Activated T-cell treated with anti-CD3 and anti-CD28 coated beads, Interleukin-2, amount 50 U/mL, for 1 hour (primary cell): ENCODE measurements around the gene GPC6.

ENCODE experiments used
- DNase-seq: peaks from one replicate; pipeline ENCODE4 v3.0.0-alpha.2; 2020

GPC6 gene

DNA sequence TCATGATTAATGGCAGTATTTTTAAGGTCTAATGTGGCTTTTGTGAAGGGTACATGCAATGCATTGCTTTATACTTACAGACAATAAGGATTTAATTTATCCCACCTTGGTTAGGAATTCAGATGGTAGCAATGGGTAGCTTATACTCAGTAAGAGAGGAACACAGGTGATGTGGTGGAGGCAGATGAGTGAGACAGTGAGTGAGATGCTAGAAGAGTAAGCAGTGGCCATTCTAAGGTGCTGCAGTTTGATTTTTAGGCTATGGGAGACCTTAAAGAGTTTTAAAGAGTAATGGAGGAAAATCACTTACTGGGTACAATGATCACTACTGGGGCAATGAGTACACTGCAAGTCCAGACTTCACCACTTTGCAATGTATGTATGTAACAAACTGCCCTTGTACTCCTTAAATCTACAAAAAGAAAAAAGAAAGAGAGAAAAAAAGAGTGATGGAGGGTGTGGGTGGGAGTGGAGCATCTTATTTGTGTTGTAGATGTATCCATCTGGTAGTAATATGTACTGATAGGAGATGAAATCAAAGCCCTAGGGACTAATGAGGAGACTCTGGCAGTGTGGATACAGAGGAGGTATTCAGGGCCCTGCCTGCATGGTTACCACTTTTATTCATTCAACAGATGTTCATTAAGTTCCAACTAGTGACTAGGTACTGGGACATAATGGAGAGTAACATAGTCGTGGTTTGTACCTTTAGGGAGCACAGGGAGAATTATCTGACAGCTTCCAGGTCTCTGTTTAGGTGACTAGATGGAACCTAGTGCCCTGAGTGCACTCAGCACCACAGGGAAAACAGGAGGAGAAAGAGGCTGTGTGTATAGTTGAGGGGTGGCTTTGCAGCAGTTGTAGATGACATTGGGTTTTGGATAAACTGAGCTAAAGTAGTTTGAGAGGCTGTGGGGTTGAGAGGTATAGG lies 99.0 kb downstream of the GPC6 start:
- DNase-seq = no peak

DNA sequence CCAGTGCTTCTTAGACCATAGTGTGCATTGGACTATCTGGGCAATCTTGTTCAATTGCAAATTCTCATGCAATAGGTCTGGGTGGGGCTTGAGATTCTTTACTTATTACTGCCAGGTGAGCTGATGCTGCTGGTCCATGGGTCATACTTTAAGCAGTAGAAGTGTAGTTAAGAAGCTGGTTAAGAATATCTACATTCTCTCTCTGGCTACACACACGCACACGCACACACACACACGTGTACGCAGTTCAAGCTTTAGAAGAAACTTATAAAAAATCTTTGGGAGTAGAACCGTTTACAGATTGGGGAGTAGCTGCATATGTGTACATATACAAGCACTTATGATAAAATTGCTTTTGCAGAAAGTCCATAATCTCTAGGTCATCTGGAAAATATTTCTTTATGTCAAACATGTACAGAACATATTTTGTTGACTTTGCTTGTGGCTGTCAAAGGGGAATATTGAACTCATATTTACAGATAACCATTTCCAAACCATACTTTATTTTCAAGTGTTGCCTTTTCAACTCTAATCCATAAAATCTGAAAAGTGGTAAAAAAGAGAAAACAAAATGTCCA lies 99.7 kb downstream of the GPC6 start:
- DNase-seq = no peak

DNA sequence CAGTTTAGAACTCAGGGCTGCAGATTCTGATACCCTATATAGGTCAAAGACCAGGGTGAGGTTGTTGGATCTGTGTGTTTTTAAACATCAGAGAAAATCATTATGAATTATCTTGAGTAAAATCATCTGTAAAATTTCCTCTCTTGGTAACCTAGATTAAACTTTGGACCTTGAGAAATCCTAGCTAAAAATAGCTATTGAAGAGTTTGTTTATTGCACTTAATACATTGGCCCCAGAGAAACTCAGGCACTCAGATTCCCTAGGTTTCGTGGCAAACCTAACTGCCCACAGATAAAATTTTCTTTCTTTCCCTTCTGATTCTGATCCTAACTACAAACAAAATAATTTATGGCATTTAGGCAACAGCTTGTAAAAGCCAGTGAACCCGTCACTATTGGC lies 102.3 kb downstream of the GPC6 start:
- DNase-seq = no peak

DNA sequence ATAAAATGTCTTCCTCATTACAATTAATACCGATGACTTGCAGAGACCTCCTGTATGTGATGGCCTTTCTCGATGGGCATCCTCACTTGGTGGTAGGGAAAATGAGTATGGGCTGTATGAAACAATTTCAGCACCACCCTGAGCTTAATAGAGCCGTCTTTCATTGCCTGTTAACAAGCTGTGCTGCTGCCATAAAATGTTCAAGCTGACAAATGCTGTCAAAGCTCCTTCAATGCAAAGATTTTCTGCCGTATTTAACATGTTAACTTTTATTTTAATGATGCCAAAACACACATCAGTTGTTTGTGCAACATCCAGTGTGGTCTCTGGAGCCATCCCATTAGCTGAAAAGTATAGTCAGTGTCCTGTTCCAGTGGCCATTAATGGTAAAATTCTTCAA lies 110.1 kb downstream of the GPC6 start:
- no peak for DNase-seq

DNA sequence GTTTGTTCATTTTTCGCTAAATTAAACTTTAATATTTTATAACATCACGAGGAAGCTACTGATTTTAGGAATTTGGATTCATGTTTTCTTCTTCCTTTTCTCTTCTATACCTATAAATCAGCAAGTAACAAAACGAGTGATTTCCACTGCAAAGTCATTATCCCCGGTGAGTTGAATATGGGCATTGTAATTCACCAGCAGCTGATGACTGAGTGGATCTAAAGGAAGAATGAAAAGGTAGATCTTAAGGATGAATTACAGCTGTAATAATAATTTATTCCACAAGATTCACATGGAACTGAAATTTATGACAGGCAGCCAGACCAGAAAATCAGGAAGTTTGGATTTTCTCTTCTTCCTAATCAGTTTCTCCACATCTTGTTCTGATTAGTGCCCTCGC lies 111.4 kb downstream of the GPC6 start:
- no peak for DNase-seq

DNA sequence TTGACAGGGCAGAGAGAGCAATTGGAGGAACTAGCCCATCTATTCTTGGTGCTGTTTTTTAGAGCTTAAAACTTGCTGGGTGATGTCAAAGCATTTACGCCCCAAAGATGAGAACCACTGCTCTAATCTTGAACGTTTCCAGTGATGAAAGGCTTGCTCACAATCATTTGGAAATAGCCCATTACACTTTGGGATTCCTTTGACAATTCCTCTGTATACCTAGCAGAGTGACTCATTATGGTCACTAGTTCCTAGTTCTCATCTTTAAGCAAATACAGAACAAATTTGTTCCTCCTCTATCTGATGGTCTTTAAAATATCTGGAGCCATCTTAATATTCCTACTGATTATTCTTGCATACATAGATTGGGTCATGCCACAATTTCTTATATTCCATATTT lies 112.3 kb downstream of the GPC6 start:
- no peak for DNase-seq

- no peak for DNase-seq
Measured at GRCh38 chr13:93339550-93339949, 112.9 kb downstream of the GPC6 start.

DNA sequence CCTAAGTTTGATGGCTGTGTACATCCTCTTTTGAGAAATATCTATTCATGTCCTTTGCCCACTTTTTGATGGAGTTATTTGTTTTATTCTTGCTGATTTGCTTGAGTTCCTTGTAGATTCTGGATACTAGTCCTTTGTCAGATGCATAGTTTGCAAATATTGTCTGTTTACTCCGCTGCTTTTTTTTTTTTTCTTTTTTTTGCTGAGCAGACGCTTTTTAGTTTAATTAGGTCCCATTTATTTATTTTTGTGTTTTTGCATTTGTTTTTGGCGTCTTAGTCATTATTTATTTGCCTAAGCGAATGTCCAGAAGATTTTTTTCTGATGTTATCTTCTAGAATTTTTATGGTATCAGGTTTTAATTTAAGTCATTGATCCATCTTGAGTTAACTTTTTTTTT lies 114.9 kb downstream of the GPC6 start:
- DNase-seq = no peak

GRCh38 chr13:93343097-93343496 lies 116.5 kb downstream of the GPC6 start:
- no peak for DNase-seq

DNA sequence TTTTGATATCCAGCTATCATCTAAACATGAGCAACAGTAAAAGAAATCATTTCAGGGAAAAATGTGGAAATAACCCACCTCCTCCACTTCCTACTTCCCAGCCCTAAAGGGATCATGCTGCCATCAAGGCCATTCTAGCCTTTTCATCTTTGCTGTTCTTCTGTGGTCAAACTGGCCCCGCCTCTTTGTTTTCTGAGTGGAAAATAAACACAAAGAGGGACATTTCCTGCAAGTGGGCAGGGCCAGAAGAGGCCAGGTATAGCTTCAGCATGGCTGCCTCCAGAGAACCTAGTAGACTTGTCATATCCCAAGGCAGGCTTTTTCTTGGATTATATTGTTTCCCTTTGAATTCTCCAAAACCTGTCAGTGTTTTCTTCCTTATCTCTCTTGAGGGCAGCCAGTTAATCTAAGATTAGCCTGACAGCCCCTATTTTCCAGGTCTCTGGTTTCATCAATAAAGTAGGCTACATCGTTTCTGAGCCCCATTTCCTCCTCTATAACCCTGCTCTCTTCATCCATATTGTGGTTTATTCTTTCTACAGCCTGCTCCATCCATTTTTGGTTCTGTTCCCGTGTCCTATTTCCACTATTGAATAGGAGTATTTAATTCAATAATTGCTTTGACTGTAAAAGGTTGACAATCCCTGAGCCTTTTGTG lies 117.6 kb downstream of the GPC6 start:
- no peak for DNase-seq

- DNase-seq = no peak
Measured at GRCh38 chr13:93345024-93345423, 118.4 kb downstream of the GPC6 start.

DNA sequence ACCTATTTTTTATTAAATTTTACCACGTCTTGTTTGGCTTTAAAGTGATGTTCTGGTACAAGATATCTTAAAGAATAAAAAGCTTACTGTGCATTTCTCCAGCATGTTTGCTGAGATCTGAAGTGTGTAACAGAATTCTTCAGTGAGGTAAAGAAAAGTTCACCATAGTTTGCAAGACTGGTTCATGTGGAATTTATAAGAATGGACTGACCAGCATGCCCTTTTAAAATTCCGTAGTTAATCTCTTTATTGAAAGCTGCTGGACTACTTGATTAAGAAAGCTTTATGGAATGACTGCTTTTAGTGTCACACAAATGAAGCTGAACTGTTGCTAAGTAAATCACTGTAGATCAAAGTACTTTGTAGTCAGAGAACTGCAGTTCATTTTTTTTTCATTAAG lies 119.2 kb downstream of the GPC6 start:
- DNase-seq = no peak

GRCh38 chr13:93352616-93353015 lies 126.0 kb downstream of the GPC6 start:
- no peak for DNase-seq

- no peak for DNase-seq
Measured at GRCh38 chr13:93355094-93355493, 128.5 kb downstream of the GPC6 start.

- no peak for DNase-seq
Measured at GRCh38 chr13:93356469-93356868, 129.9 kb downstream of the GPC6 start.

DNA sequence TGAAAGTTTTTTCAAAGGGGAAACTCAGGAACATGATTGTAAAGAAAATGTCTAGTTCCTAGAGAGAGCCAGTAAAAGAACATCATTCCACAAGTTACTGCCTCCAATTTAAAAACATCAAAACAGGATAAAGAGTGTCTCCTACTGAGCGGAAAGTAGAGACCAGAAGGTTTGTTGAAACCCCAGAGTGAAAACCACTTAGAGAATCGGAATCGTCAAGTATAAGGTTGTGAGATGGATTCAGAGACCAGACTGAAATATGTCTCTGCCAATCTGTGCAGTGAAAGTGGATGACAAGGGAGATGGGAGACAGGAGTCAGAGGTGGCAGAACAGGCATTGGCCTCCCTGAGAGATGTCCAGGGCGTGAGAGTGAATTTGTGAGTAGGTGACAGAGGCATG lies 133.4 kb downstream of the GPC6 start:
- DNase-seq = no peak

DNA sequence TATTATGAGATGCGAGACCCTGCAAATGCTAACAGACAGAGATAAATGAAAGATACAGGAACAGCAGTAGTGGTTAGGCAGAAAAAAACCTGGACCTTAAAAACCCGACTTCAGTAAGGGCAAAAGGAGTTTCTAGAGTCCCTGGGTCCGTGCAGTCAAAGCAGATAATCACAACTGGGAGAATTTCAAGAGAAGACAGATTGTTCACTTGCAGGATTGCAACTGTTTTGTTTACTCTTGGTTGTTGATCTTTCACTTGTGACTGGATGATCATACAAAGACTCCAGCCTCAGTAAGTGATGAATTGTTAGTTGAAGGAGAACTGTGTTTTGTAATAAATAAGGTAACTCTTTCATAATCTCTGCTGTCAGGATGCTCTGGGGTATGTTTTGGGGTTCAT lies 135.1 kb downstream of the GPC6 start:
- DNase-seq = no peak

- no peak for DNase-seq
Measured at GRCh38 chr13:93364166-93364565, 137.6 kb downstream of the GPC6 start.

DNA sequence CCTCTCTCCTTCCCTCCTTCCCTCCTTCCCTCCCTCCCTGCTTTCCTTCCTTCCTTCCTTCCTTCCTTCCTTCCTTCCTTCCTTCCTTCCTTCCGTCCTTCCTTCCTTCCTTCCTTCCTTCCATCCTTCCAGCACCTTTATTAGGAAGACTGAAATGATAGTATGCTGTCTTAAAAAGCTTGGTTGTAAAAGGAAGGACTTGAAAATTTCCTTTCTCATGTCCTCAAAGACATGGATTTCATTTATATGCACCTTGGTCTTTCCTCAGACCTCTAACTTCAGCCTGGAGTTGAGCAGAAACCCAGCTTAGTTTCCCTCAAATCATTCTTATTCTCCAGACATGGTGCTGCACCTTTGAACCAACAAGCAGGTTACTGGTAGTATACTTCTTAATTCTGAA lies 141.7 kb downstream of the GPC6 start:
- DNase-seq = no peak

DNA sequence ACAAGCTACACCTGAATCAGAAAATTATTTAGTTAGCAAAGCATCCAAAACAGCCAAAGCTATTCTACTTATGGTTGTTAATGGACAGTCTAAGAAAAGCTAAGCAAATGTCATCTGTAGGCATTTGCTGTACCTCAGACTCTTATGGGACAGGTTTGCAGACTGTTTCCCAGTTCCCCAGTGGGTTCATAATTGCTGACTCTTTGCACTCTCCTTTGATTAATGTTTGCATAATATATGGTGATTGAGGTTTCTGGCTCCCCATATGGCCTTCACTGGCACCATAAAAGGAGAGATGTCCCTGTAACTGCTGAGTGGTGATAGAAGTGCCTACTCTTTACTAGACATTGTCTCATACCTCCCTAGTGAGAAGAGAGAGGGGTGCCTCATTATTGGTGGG lies 142.1 kb downstream of the GPC6 start:
- no peak for DNase-seq

GRCh38 chr13:93372856-93373255 lies 146.2 kb downstream of the GPC6 start:
- DNase-seq = no peak

DNA sequence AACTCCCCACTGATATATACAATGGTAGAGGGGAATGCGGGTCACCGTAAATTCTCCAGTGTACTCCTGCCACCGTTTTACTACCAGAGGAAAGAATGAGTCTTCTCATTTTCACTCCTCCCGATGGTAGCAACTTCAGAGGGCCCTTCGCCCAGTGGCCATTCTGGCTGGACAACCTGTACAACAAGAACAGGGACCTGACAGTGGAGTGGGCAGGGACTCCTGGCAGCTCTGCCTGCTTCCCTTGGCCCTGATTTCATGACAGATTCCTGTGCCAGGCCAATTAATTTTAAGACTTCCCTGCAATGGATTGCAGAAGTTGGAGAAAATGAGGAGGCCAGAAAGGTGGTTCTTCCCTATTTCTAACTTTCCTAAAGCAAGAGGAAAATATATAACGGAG lies 148.9 kb downstream of the GPC6 start:
- DNase-seq = no peak

DNA sequence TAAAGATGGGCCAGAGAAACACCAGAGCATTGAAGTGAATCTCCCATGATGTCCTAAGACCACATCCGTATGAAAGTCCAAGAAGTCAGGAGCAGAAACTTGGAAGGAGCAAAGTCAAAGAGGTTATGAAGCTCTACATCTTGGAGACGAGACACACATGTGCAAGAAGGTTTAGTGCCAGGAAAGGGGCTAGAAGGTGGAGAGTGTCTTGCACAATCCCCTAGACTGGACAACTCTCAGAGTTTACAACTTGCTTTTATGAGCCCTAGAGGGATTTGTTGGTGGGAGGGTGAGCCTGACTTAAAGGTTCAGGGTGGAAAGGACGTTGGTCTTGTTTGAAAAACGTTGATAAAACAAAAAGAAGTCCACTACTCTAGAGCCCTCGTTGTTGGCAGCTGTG lies 150.6 kb downstream of the GPC6 start:
- DNase-seq = no peak

- DNase-seq = no peak
Measured at GRCh38 chr13:93378184-93378583, 151.6 kb downstream of the GPC6 start.
